Natural killer cell (primary cell): ENCODE data around the gene EZR. TPM values are rescaled to one million over a fixed set of nuclear protein-coding genes. Genes with fewer than 3 reads are reported as not detected.
A peak's percentile ranks its signal among the peaks of the same experiment; 100 is the strongest.

Experiments
- ATAC-seq, 3 donors: fragments of 150-1000 bp in 2 of 3; fragments of 200-7000 bp in 1 of 3; cut with Tn5 transposase; 1 replicate in 1 of 3; 2 replicates in 2 of 3; pipeline ENCODE4 v1.10.0; 2021; ENCODE audit warnings: mild to moderate bottlenecking in 2 of 3, moderate library complexity in 2 of 3
- DNase-seq, 2 donors: peaks; one replicate each; pipeline versions ENCODE4 v3.0.0 to v3.0.0-alpha.2; 2013 to 2021; ENCODE audit warnings: mixed read lengths in 1 of 2
- H3K27ac ChIP-seq: one replicate; pipeline ENCODE4 v1.5.1; 2013; ENCODE audit warnings: mild to moderate bottlenecking, low read length
- H3K27me3 ChIP-seq: one replicate; pipeline ENCODE4 v1.6.1; 2013; ENCODE audit warnings: low read length; ENCODE audit not compliant: control insufficient read depth, insufficient read depth
- H3K36me3 ChIP-seq: one replicate; pipeline ENCODE4 v1.6.1; 2013; ENCODE audit warnings: low read length; ENCODE audit not compliant: control insufficient read depth, insufficient read depth
- H3K4me1 ChIP-seq: one replicate; pipeline ENCODE4 v1.6.1; 2013; ENCODE audit warnings: low read length; ENCODE audit not compliant: control insufficient read depth, insufficient read depth
- H3K4me3 ChIP-seq: one replicate; pipeline ENCODE4 v1.5.1; 2013; ENCODE audit warnings: low read length
- H3K9me3 ChIP-seq: one replicate; pipeline ENCODE4 v1.6.1; 2013; ENCODE audit warnings: low read length; ENCODE audit not compliant: control insufficient read depth, insufficient read depth
- H3K27ac Mint-ChIP-seq, 2 donors: one replicate each; pipeline ENCODE4 v1.8.0; 2022; ENCODE audit warnings: mild to moderate bottlenecking in 2 of 2, mixed read lengths in 2 of 2, moderate library complexity in 1 of 2
- H3K27me3 Mint-ChIP-seq, 2 donors: one replicate each; pipeline ENCODE4 v1.8.0; 2022; ENCODE audit warnings: low read depth in 2 of 2, mixed read lengths in 2 of 2
- H3K36me3 Mint-ChIP-seq: one replicate; pipeline ENCODE4 v1.8.0; 2022; ENCODE audit warnings: mixed read lengths
- H3K4me1 Mint-ChIP-seq, 2 donors: one replicate each; pipeline ENCODE4 v1.8.0; 2022; ENCODE audit warnings: mixed read lengths in 2 of 2
- H3K4me3 Mint-ChIP-seq: one replicate; pipeline ENCODE4 v1.8.0; 2022; ENCODE audit warnings: mild to moderate bottlenecking, moderate library complexity, mixed read lengths
- H3K9me3 Mint-ChIP-seq, 2 donors: one replicate each; pipeline ENCODE4 v1.8.0; 2022; ENCODE audit warnings: mixed read lengths in 2 of 2
- WGBS: methylation state at CpG from one replicate; pipeline ENCODE4 v1.1.7; 2013; ENCODE audit warnings: missing lambda C conversion rate; ENCODE audit not compliant: insufficient coverage; 5-methylcytosine and 5-hydroxymethylcytosine counted together
- intact Hi-C: fragments of 100-400 bp; cut with micrococcal nuclease; formaldehyde crosslinking; loops from one replicate; pipeline ENCODE4 v1.14.2; 2022
- total RNA-seq, 4 donors: library from RNA; stranded (reverse); fragments of 120-200 nt in 1 of 4; gene quantifications; one replicate each; pipeline versions ENCODE4 v1.2.3 to v1.2.4, GENCODE V29; 2013 to 2022
- TF ChIP-seq, protein P1 (sequence below): fragments of 200-600 bp; IDR thresholded peaks from one replicate; pipeline ENCODE4 v1.8.0; 2022; ENCODE audit warnings: antibody characterized with exemption

The EZR gene
- total RNA-seq: 100 to 1,000 TPM; 119 to 157 (median 133) TPM
- 179 TPM for total RNA-seq (2013)

DNA sequence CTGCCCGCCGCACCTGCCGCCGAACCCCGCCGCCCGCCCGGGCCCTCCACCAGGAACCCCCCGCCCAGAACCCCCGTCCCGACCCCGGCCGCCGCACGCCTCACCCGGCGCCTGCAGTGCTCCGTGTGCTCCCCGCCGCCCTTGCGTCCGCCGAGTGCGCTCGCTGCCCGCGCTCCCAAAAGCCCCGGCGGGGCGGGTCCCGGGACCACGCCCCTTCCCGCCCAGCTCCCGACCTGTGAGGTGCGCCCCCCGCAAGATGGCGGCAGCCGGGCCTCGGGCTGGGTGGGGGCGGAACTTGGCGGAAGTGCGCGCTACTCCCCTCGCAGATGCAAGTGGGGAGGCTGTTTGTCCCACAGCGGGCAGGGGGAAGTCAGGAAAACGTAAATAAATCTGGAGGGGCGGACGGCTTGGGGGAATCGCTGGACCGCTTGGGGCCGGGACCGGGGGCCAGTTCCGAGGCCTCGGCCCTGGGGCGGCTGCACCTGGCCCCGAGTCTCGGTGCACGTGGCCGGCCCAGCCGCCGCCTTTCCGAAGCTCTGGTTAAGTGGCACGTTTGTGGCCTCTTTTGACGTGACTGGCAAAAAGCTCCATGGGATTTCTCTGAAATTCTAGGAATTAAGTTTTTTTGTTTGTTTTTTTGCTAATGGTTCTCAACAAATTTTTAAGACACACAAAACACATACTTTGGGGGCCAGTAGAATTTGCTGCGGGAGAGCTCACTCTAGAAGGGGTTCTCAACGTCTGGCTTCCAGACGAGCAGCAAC is at the start of gene EZR:
Gene EZR (minus strand): TSS at position 156 of the 764 bp plus-strand sequence. CDS start 1,275 bp downstream, outside the sequence.
- Mint-ChIP-seq H3K27me3 (no peaks in the 10 kb centered on the region), H3K36me3 (no peaks in the 10 kb centered on the region), H3K27ac (peak within 1 kb of the TSS; percentile 93 to 95), H3K4me3 (peak within 1 kb of the TSS; percentile 96), H3K9me3 (no peaks in the 10 kb centered on the region), H3K4me1 (peaks cover 49 to 50% of the 10 kb centered on the region in 2 donors)
- WGBS: 10% methylated on average over 66 of the region's 67 CpGs
- ATAC-seq (peak; percentile 55 to 75 (median 70)), DNase-seq (peak; percentile 68 to 94)
- H3K4me3 ChIP-seq: peak within 1 kb of the TSS; percentile 93
- peaks cover 35% of the 10 kb centered on the region for H3K4me1 ChIP-seq
- H3K27me3 ChIP-seq: no peaks in the 10 kb centered on the region
- intact Hi-C loops: loop anchor here (5.0 kb wide), 1 partner anchor 93 kb away; no protein-coding TSS in a partner anchor
- peaks cover 6% of the 10 kb centered on the region for H3K36me3 ChIP-seq
- H3K9me3 ChIP-seq: no peaks in the 10 kb centered on the region
- peak within 1 kb of the TSS; percentile 98 for H3K27ac ChIP-seq
- TF ChIP-seq, protein P1, sequence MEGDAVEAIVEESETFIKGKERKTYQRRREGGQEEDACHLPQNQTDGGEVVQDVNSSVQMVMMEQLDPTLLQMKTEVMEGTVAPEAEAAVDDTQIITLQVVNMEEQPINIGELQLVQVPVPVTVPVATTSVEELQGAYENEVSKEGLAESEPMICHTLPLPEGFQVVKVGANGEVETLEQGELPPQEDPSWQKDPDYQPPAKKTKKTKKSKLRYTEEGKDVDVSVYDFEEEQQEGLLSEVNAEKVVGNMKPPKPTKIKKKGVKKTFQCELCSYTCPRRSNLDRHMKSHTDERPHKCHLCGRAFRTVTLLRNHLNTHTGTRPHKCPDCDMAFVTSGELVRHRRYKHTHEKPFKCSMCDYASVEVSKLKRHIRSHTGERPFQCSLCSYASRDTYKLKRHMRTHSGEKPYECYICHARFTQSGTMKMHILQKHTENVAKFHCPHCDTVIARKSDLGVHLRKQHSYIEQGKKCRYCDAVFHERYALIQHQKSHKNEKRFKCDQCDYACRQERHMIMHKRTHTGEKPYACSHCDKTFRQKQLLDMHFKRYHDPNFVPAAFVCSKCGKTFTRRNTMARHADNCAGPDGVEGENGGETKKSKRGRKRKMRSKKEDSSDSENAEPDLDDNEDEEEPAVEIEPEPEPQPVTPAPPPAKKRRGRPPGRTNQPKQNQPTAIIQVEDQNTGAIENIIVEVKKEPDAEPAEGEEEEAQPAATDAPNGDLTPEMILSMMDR: no peak

DNA sequence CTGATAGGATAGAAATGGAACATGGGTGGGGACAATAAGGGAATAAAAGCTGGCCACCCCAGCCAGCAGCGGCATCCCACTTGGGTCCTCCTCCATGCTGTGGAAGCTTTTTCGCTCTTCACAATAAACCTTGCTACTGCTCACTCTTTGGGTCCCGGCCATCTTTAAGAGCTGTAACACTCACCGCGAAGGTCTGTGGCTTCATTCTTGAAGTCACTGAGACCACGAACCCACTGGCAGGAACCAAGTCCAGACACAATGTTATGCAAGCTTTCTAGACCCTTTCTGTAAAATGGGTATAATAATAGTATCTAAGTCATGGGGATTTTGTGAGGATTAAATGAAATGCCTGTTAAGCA is 48.9 kb upstream of the EZR start:
- Histone ChIP-seq H3K4me3 (no peak overlapping the region), H3K27ac (peak overlapping the region; percentile 90), H3K9me3 (no peaks in the 10 kb centered on the region), H3K4me1 (peaks cover 30% of the 10 kb centered on the region), H3K36me3 (no peaks in the 10 kb centered on the region), H3K27me3 (no peaks in the 10 kb centered on the region)
- TF ChIP-seq, protein P1: no peak
- ATAC-seq: no peak
- Mint-ChIP-seq H3K9me3 (no peaks in the 10 kb centered on the region), H3K36me3 (no peaks in the 10 kb centered on the region), H3K27me3 (peaks cover 0 to 3% of the 10 kb centered on the region in 2 donors), H3K27ac (peak overlapping the region; percentile 98 to 100), H3K4me1 (peaks cover 34 to 39% of the 10 kb centered on the region in 2 donors), H3K4me3 (peak overlapping the region; percentile 21)
- 49% methylated on average over 6 of the region's 6 CpGs for WGBS
- intact Hi-C loops: loop anchor here (2.0 to 5.0 kb wide), 3 partner anchors 177 to 239 kb away; partner anchors contain the start of genes SYTL3 and TAGAP
- peak; percentile 42 for DNase-seq

DNA sequence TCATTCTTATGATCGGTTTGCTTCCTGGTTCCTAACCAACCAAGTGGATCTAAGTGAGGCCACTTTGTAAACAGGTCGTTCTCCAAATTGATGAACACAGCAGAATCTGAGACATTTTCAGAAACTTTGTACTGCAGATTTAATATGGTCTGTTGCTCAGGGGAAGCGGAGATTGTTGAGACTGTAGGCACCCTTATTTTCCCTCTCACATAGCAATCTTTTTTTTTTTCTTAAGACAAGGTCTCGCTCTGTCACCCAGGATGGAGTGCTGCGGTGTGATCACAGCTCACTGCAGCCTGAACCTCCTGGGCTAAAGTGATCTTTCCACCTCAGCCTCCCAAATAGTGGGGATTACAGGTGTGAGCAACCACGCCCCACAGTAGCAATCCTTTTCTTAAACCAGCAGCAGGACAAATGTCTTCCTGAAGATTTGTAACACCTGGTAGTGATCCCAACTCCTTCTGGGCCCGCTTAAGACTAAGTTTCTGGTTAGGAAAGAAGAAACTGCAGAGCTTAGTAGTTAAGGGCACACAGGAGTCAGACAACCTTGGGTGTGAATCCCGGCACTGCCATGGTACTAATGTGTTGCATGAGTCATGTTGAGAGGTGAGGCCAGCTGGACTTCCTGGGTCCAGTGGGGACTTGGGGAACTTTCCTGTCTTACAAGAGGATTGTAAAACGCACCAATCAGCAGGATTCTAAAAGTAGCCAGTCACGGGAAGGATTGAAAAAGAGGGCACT is 48.4 kb upstream of the EZR start:
- Mint-ChIP-seq H3K27me3 (peaks cover 0 to 3% of the 10 kb centered on the region in 2 donors), H3K36me3 (no peaks in the 10 kb centered on the region), H3K4me1 (peaks cover 34 to 39% of the 10 kb centered on the region in 2 donors), H3K9me3 (no peaks in the 10 kb centered on the region), H3K4me3 (peak overlapping the region; percentile 21), H3K27ac (peak overlapping the region; percentile 98 to 100)
- H3K27ac ChIP-seq: peak overlapping the region; percentile 90
- H3K4me3 ChIP-seq: no peak overlapping the region
- intact Hi-C loops: loop anchor here (2.0 to 5.0 kb wide), 3 partner anchors 177 to 240 kb away; partner anchors contain the start of genes SYTL3 and TAGAP
- no peaks in the 10 kb centered on the region for H3K27me3 ChIP-seq
- H3K9me3 ChIP-seq: no peaks in the 10 kb centered on the region
- H3K36me3 ChIP-seq: no peaks in the 10 kb centered on the region
- peak in 1 of 2 donors; percentile 27 for DNase-seq
- 72% methylated on average over 10 of the region's 10 CpGs for WGBS
- peaks cover 30% of the 10 kb centered on the region for H3K4me1 ChIP-seq
- no peak for ATAC-seq
- TF ChIP-seq, protein P1: no peak
